Left ventricle myocardium inferior (tissue), 1 donor: ENCODE measurements around the gene TSPAN8. TPM values are rescaled to one million over a fixed set of nuclear protein-coding genes. Genes with fewer than 3 reads are reported as not detected.

ENCODE experiments used
- DNase-seq: peaks from one replicate; pipeline ENCODE4 v3.0.0-alpha.2; 2020
- H3K27ac ChIP-seq: fragments of 200-600 bp; replicated peaks from 2 replicates; pipeline ENCODE4 v1.8.0; 2021
- H3K27me3 ChIP-seq: fragments of 200-600 bp; 2 replicates; pipeline ENCODE4 v1.8.0; 2021; ENCODE audit warnings: low read depth
- H3K36me3 ChIP-seq: fragments of 200-600 bp; 2 replicates; pipeline ENCODE4 v1.8.0; 2021
- H3K4me1 ChIP-seq: fragments of 200-600 bp; 2 replicates; pipeline ENCODE4 v1.8.0; 2021
- H3K4me3 ChIP-seq: fragments of 200-600 bp; 2 replicates; pipeline ENCODE4 v1.8.0; 2021; ENCODE audit warnings: mild to moderate bottlenecking, moderate library complexity
- H3K9me3 ChIP-seq: fragments of 200-600 bp; replicated peaks from 2 replicates; pipeline ENCODE4 v1.8.0; 2021
- intact Hi-C: fragments of 100-400 bp; cut with micrococcal nuclease; formaldehyde crosslinking; loops from one replicate; pipeline ENCODE4 v1.11.0; 2022
- total RNA-seq: library from RNA; stranded (reverse); fragmentation: NEBNext Ultra II Directional; extraction: Animal tissue kit (Norgen Biotek cat#: 25700); gene quantifications from one replicate; pipeline ENCODE4 v1.2.1, GENCODE V29; 2021
- TF ChIP-seq, protein P1 (sequence below): fragments of 200-600 bp; IDR thresholded peaks from 2 replicates; pipeline ENCODE4 v1.8.0; 2021; ENCODE audit warnings: antibody characterized with exemption, mild to moderate bottlenecking, borderline replicate concordance
- donor health status: DM: no; HTN: yes; CAD: no; lungs with severe emphysema.

Gene TSPAN8
- total RNA-seq, 1 donor from 2014 or later: 0.41 TPM

DNA sequence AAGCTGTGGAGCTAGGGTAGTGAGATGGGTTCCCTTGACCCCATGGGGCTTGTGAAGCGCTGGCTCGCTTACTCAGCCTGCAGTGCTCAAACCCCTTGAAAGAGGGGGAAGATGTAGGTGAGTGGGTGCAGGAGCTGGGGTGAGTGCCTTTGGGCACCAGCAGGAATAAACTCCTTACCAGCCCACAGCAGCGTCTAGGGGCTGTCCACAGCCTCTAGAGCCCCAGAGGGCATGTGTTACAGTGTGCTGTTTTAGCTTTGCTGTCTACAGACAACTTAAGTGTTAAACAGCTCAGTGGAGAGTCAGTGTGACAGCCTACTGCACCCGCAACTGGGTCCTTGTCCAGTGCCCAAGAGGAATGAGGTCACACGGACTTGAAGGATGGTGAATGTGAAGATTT lies 48.0 kb downstream of the TSPAN8 start:
- no peak overlapping the region for H3K4me3 ChIP-seq
- no peaks in the 10 kb centered on the region for H3K27me3 ChIP-seq
- intact Hi-C loops: no loop called here
- H3K9me3 ChIP-seq: peaks cover 20% of the 10 kb centered on the region
- no peak overlapping the region for H3K27ac ChIP-seq
- TF ChIP-seq, protein P1, sequence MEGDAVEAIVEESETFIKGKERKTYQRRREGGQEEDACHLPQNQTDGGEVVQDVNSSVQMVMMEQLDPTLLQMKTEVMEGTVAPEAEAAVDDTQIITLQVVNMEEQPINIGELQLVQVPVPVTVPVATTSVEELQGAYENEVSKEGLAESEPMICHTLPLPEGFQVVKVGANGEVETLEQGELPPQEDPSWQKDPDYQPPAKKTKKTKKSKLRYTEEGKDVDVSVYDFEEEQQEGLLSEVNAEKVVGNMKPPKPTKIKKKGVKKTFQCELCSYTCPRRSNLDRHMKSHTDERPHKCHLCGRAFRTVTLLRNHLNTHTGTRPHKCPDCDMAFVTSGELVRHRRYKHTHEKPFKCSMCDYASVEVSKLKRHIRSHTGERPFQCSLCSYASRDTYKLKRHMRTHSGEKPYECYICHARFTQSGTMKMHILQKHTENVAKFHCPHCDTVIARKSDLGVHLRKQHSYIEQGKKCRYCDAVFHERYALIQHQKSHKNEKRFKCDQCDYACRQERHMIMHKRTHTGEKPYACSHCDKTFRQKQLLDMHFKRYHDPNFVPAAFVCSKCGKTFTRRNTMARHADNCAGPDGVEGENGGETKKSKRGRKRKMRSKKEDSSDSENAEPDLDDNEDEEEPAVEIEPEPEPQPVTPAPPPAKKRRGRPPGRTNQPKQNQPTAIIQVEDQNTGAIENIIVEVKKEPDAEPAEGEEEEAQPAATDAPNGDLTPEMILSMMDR: no peak
- no peak for DNase-seq
- H3K36me3 ChIP-seq: no peaks in the 10 kb centered on the region
- peaks cover 3% of the 10 kb centered on the region for H3K4me1 ChIP-seq

DNA sequence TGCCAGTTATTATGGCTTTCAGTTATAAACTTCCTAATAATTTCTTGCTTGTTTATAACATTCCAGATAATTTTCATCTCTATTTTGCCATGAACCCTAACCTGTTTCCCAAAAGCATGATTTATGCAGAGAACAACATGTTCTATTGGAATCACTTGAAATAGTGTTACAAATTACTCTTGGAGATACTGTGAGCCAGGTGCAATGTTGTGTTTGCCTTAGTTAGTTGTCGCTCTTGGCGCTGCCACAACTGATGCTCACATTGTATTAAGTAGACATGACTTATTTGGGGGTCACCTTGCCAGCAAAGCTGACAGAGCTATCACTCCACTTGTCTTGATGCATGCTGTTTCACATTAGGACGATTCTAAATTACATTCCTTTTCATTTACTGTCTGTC lies 49.4 kb downstream of the TSPAN8 start:
- no peak for DNase-seq
- Histone ChIP-seq H3K27ac (no peak overlapping the region), H3K9me3 (peaks cover 33% of the 10 kb centered on the region), H3K4me3 (no peak overlapping the region), H3K4me1 (peaks cover 3% of the 10 kb centered on the region), H3K27me3 (no peaks in the 10 kb centered on the region), H3K36me3 (no peaks in the 10 kb centered on the region)
- TF ChIP-seq, protein P1: no peak
- intact Hi-C loops: no loop called here

DNA sequence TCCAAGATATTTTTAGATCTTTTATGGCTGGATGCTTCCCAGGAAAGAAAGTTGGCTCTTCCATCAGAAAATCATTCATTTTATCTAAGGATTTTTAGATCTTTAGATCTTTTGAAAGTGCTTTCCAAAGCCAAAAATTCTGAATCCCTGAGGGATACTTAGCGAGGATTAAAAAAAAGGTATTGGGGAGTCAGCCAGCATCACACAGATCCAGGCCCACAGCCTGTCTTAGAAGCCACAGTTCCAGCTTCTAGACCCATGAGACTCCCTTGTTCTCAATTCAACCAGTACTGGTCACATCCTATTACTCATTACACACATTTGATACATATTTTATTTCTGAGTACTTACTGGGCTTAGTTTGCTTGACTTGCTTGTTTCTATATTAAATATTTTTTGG lies 49.9 kb downstream of the TSPAN8 start:
- Histone ChIP-seq H3K9me3 (peaks cover 33% of the 10 kb centered on the region), H3K36me3 (no peaks in the 10 kb centered on the region), H3K27ac (no peak overlapping the region), H3K4me3 (no peak overlapping the region), H3K4me1 (peaks cover 3% of the 10 kb centered on the region), H3K27me3 (no peaks in the 10 kb centered on the region)
- no peak for DNase-seq
- intact Hi-C loops: no loop called here
- TF ChIP-seq, protein P1: no peak

DNA sequence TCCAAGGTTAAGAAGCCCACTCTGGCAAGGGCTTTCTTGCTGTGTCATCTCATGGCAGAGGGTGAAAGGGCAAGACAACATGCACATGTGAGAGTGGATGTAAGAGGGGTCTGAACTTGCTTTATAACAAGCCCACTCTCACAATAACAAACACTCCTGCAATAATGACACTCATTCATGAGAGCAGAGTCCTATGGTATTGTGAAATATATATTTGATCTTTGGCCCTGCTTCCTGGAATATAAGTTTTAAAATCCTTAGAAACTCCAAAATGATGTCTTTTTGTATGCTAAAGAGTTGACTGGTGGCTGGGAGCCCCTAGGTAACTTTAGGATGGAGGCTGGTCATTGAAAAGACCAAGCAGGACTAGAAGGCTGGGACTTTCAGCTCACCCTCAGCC lies 51.8 kb downstream of the TSPAN8 start:
- H3K36me3 ChIP-seq: no peaks in the 10 kb centered on the region
- peaks cover 32% of the 10 kb centered on the region for H3K9me3 ChIP-seq
- DNase-seq: no peak
- peaks cover 3% of the 10 kb centered on the region for H3K4me1 ChIP-seq
- intact Hi-C loops: no loop called here
- H3K27me3 ChIP-seq: no peaks in the 10 kb centered on the region
- TF ChIP-seq, protein P1: no peak
- no peak overlapping the region for H3K27ac ChIP-seq
- H3K4me3 ChIP-seq: no peak overlapping the region

DNA sequence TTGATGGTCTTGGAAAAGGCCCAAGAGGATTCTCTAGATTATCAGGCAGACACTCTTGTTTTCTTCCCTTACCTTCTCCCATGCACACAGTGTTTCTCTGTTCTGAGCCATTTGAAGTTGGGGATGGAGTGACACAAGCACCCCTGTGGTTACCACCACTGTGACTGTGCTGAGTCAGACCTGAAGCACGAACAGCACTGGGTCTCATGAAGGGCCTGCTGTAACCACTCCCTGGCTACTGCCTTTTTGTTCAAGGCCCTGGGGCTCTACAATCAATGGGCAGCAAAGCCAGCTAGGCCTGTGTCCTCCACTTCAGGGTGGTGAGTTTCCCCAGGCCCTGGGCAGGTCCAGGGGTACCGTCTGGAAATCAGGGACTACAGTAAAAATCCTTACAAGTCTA lies 65.5 kb downstream of the TSPAN8 start:
- H3K27ac ChIP-seq: no peak overlapping the region
- TF ChIP-seq, protein P1: no peak
- H3K9me3 ChIP-seq: peaks cover 52% of the 10 kb centered on the region
- intact Hi-C loops: no loop called here
- no peaks in the 10 kb centered on the region for H3K27me3 ChIP-seq
- no peak for DNase-seq
- no peak overlapping the region for H3K4me3 ChIP-seq
- no peaks in the 10 kb centered on the region for H3K4me1 ChIP-seq
- no peaks in the 10 kb centered on the region for H3K36me3 ChIP-seq

DNA sequence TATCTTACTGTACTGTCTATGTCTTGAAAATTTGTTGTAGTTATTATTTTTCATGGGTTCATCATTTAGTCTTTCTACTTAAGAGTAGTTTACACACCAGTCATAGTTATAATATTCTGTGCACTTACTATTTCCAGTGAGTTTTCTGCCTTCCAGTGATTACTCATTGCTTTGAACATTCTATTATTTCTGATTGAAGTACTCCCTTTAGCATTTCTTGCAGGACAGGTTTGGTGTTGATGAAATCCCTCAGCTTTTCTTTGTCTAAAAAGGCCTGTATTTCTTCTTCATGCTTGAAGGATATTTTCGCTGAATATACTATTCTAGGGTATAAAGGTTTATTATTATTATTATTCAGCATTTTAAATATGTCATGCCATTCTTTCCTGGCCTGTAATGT lies 66.8 kb downstream of the TSPAN8 start:
- TF ChIP-seq, protein P1: no peak
- H3K4me3 ChIP-seq: no peak overlapping the region
- no peak overlapping the region for H3K27ac ChIP-seq
- H3K36me3 ChIP-seq: no peaks in the 10 kb centered on the region
- no peak for DNase-seq
- no peaks in the 10 kb centered on the region for H3K4me1 ChIP-seq
- intact Hi-C loops: no loop called here
- H3K9me3 ChIP-seq: peaks cover 52% of the 10 kb centered on the region
- no peaks in the 10 kb centered on the region for H3K27me3 ChIP-seq
